ENCODE measurements around the gene TMEM144.
A peak's percentile ranks its signal among the peaks of the same experiment; 100 is the strongest.
"Not testable (repeated sequence)": the region's sequence is repeated elsewhere in the genome, so short reads cannot be mapped to it uniquely, and the experiment has no call there.

The TMEM144 gene

GRCh38 chr4:158192439-158193158 lies 17.7 kb upstream of the TMEM144 start:
- no peak for DNase-seq

- peak in 1 of 5 experiments; percentile 4 for DNase-seq
Observed at GRCh38 chr4:158193171-158193749, 17.0 kb upstream of the TMEM144 start.

GRCh38 chr4:158195297-158195696 lies 15.0 kb upstream of the TMEM144 start:
- no peak for DNase-seq

GRCh38 chr4:158197194-158197776 lies 13.0 kb upstream of the TMEM144 start:
- no peak for DNase-seq

- no peak for DNase-seq
Observed at GRCh38 chr4:158200214-158200613, 10.1 kb upstream of the TMEM144 start.

- DNase-seq: no peak
Observed at GRCh38 chr4:158201322-158201721, 9.0 kb upstream of the TMEM144 start.

GRCh38 chr4:158201876-158202275 lies 8.4 kb upstream of the TMEM144 start:
- no peak for DNase-seq

GRCh38 chr4:158202481-158202880 lies 7.8 kb upstream of the TMEM144 start:
- DNase-seq: no peak

- no peak for DNase-seq
Observed at GRCh38 chr4:158203436-158203835, 6.8 kb upstream of the TMEM144 start.

- no peak for DNase-seq
Observed at GRCh38 chr4:158203929-158204328, 6.4 kb upstream of the TMEM144 start.

- no peak for DNase-seq
Observed at GRCh38 chr4:158208963-158209640, 1.2 kb upstream of the TMEM144 start.

GRCh38 chr4:158211222-158211621 lies 936 bp downstream of the TMEM144 start:
- no peak for DNase-seq

GRCh38 chr4:158213466-158213865 lies 3.2 kb downstream of the TMEM144 start:
- DNase-seq: no peak

GRCh38 chr4:158214856-158215255 lies 4.6 kb downstream of the TMEM144 start:
- no peak for DNase-seq

GRCh38 chr4:158217763-158218162 lies 7.5 kb downstream of the TMEM144 start:
- DNase-seq: no peak

GRCh38 chr4:158219623-158220022 lies 9.3 kb downstream of the TMEM144 start:
- DNase-seq: no peak

- not testable (repeated sequence) for DNase-seq
Observed at GRCh38 chr4:158224318-158224717, 14.0 kb downstream of the TMEM144 start.

- not testable (repeated sequence) for DNase-seq
Observed at GRCh38 chr4:158224999-158225398, 14.7 kb downstream of the TMEM144 start.

- not testable (repeated sequence) for DNase-seq
Observed at GRCh38 chr4:158227880-158228279, 17.6 kb downstream of the TMEM144 start.

GRCh38 chr4:158228399-158228798 lies 18.1 kb downstream of the TMEM144 start:
- not testable (repeated sequence) for DNase-seq

- no peak for DNase-seq
Observed at GRCh38 chr4:158229768-158230167, 19.5 kb downstream of the TMEM144 start.

- no peak for DNase-seq
Observed at GRCh38 chr4:158234671-158235070, 24.4 kb downstream of the TMEM144 start.

- no peak for DNase-seq
Observed at GRCh38 chr4:158236304-158237030, 26.2 kb downstream of the TMEM144 start.
